Body of pancreas (tissue), 4 donors: Measurements from ENCODE around the gene DBX2.

ENCODE experiments used
- CTCF ChIP-seq, 7 experiments: fragments of 450-650 bp in 4 of 7; fragments of 200-600 bp in 3 of 7; sonication (generic) in 3 of 7; IDR thresholded peaks; one replicate each; pipeline ENCODE4 v1.5.1; 2016 to 2019; ENCODE audit warnings: antibody characterized with exemption in 7 of 7
- POLR2A ChIP-seq, 3 donors: fragments of 450-650 bp; IDR thresholded peaks; one replicate each; pipeline ENCODE4 v1.6.1; 2016; ENCODE audit warnings: antibody characterized with exemption in 3 of 3, mild to moderate bottlenecking in 2 of 3

- no peak for TF ChIP-seq CTCF (IDR thresholded peaks at IDR 0.05)
- no peak for TF ChIP-seq POLR2A (IDR thresholded peaks at IDR 0.05)
Observed at GRCh38 chr12:45089411-45090075, 38.6 kb upstream of the DBX2 start.
